Measurements from ENCODE around the gene SLC25A5. TPM values are rescaled to one million over a fixed set of nuclear protein-coding genes. Genes with fewer than 3 reads are reported as not detected.

SLC25A5 gene
- total RNA-seq, 3 donors from 2014 or later (not counting 1 experiment from before 2014, with no cell fraction given) = 148 to 182 (median 162) TPM

- Histone ChIP-seq H3K4me3 (ENCODE audit: low read length) (no peak overlapping the region), H3K9me3 (ENCODE audit: control insufficient read depth, insufficient read depth, low read length) (no peaks in the 10 kb centered on the region), H3K4me1 (ENCODE audit: control insufficient read depth, insufficient read depth, low read length) (no peaks in the 10 kb centered on the region), H3K36me3 (ENCODE audit: control insufficient read depth, insufficient read depth, low read length) (peaks cover 6% of the 10 kb centered on the region), H3K27me3 (ENCODE audit: control insufficient read depth, insufficient read depth, low read length) (no peaks in the 10 kb centered on the region), H3K27ac (ENCODE audit: low read length) (no peak overlapping the region)
- Mint-ChIP-seq H3K36me3 (no peaks in the 10 kb centered on the region), H3K9me3 (no peaks in the 10 kb centered on the region), H3K4me1 (no peaks in the 10 kb centered on the region), H3K4me3 (no peak overlapping the region), H3K27ac (no peak overlapping the region), H3K27me3 (ENCODE audit: low read depth in 2 of 2) (no peaks in the 10 kb centered on the region)
- WGBS (ENCODE audit: insufficient coverage) = 85% methylated on average over 5 of the region's 11 CpGs
- no peak for TF ChIP-seq CTCF (IDR thresholded peaks at IDR 0.05)
- ATAC-seq (no peak), DNase-seq (no peak)
- intact Hi-C loops (cut with micrococcal nuclease) = no loop called here
Measured at GRCh38 chrX:119475389-119476101, 7.3 kb downstream of the SLC25A5 start.

GRCh38 chrX:119477812-119478232 lies 9.6 kb downstream of the SLC25A5 start:
- no peak overlapping the region for H3K27ac Mint-ChIP-seq
- no peaks in the 10 kb centered on the region for H3K9me3 ChIP-seq (ENCODE audit: control insufficient read depth, insufficient read depth, low read length)
- no peak for DNase-seq
- no peak for TF ChIP-seq CTCF (IDR thresholded peaks at IDR 0.05)
- no peak overlapping the region for H3K4me3 ChIP-seq (ENCODE audit: low read length)
- H3K4me1 ChIP-seq (ENCODE audit: control insufficient read depth, insufficient read depth, low read length) = peaks cover 9% of the 10 kb centered on the region
- H3K27me3 ChIP-seq (ENCODE audit: control insufficient read depth, insufficient read depth, low read length) = no peaks in the 10 kb centered on the region
- intact Hi-C loops (cut with micrococcal nuclease) = no loop called here
- H3K27ac ChIP-seq (ENCODE audit: low read length) = no peak overlapping the region
- H3K4me1 Mint-ChIP-seq = peaks cover 0 to 6% of the 10 kb centered on the region in 2 donors
- H3K36me3 ChIP-seq (ENCODE audit: control insufficient read depth, insufficient read depth, low read length) = no peaks in the 10 kb centered on the region
- no peaks in the 10 kb centered on the region for H3K36me3 Mint-ChIP-seq
- no peak for ATAC-seq
- H3K27me3 Mint-ChIP-seq (ENCODE audit: low read depth in 2 of 2) = no peaks in the 10 kb centered on the region
- no peaks in the 10 kb centered on the region for H3K9me3 Mint-ChIP-seq
- H3K4me3 Mint-ChIP-seq = no peak overlapping the region
- 78% methylated on average over 2 of the region's 3 CpGs for WGBS (ENCODE audit: insufficient coverage)

DNA sequence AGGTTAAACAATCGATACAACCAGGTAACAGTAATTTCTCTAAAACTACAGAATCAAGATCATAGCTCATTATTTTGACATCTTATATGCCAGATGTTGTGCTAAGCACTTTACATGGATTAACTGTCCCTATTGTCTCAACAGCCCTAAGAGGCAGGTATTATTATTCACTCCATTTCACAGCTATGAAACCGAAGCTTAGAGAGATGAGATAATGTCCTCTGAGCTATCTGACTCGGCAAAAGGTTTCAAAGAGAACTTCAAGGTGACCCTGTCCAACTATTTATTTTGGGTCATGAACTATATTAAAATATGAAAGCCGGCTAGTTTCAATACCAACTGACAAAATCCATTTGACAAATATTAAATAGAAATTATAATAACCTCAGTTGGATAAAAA lies 10.3 kb downstream of the SLC25A5 start:
- no peaks in the 10 kb centered on the region for H3K27me3 ChIP-seq (ENCODE audit: control insufficient read depth, insufficient read depth, low read length)
- Mint-ChIP-seq H3K4me3 (no peak overlapping the region), H3K27me3 (ENCODE audit: low read depth in 2 of 2) (no peaks in the 10 kb centered on the region), H3K9me3 (no peaks in the 10 kb centered on the region), H3K4me1 (peaks cover 0 to 9% of the 10 kb centered on the region in 2 donors), H3K27ac (no peak overlapping the region), H3K36me3 (no peaks in the 10 kb centered on the region)
- ATAC-seq = no peak
- H3K27ac ChIP-seq (ENCODE audit: low read length) = no peak overlapping the region
- DNase-seq = no peak
- intact Hi-C loops (cut with micrococcal nuclease) = no loop called here
- H3K36me3 ChIP-seq (ENCODE audit: control insufficient read depth, insufficient read depth, low read length) = no peaks in the 10 kb centered on the region
- no peak overlapping the region for H3K4me3 ChIP-seq (ENCODE audit: low read length)
- peaks cover 13% of the 10 kb centered on the region for H3K4me1 ChIP-seq (ENCODE audit: control insufficient read depth, insufficient read depth, low read length)
- H3K9me3 ChIP-seq (ENCODE audit: control insufficient read depth, insufficient read depth, low read length) = no peaks in the 10 kb centered on the region
- no peak for TF ChIP-seq CTCF (IDR thresholded peaks at IDR 0.05)
- WGBS (ENCODE audit: insufficient coverage) = 100% methylated on average over 1 of the region's 4 CpGs

DNA sequence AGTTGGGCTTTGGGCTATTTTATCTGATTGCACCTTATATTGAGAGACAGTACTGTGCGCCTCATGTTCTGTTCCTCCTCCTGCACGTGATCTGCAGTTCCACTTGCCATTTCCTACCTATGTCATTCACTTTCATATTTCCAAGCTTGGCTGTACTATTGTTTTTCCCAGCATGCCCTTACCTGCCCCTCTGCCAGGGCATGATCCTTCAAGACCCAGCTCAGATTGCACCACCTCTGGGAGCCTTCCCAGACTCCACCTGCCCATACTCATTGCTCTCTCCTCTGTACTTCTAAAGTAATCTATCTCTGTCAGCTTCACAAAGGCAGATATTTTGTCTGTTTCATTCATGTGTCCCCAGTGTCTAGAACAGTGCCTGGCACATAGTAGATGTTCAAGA lies 11.6 kb downstream of the SLC25A5 start:
- Mint-ChIP-seq H3K27me3 (ENCODE audit: low read depth in 2 of 2) (no peaks in the 10 kb centered on the region), H3K4me1 (peaks cover 0 to 9% of the 10 kb centered on the region in 2 donors), H3K4me3 (no peak overlapping the region), H3K9me3 (no peaks in the 10 kb centered on the region), H3K36me3 (no peaks in the 10 kb centered on the region), H3K27ac (no peak overlapping the region)
- peaks cover 13% of the 10 kb centered on the region for H3K4me1 ChIP-seq (ENCODE audit: control insufficient read depth, insufficient read depth, low read length)
- H3K27ac ChIP-seq (ENCODE audit: low read length) = no peak overlapping the region
- no peak for TF ChIP-seq CTCF (IDR thresholded peaks at IDR 0.05)
- WGBS (ENCODE audit: insufficient coverage) = 76% methylated on average over 2 of the region's 2 CpGs
- H3K9me3 ChIP-seq (ENCODE audit: control insufficient read depth, insufficient read depth, low read length) = no peaks in the 10 kb centered on the region
- no peaks in the 10 kb centered on the region for H3K27me3 ChIP-seq (ENCODE audit: control insufficient read depth, insufficient read depth, low read length)
- DNase-seq = no peak
- no peaks in the 10 kb centered on the region for H3K36me3 ChIP-seq (ENCODE audit: control insufficient read depth, insufficient read depth, low read length)
- no peak for ATAC-seq
- intact Hi-C loops (cut with micrococcal nuclease) = no loop called here
- no peak overlapping the region for H3K4me3 ChIP-seq (ENCODE audit: low read length)

Measured in natural killer cell (primary cell).